ENCODE measurements around the gene USP32. TPM values are rescaled to one million over a fixed set of nuclear protein-coding genes. Genes with fewer than 3 reads are reported as not detected.
"Not testable (repeated sequence)": the region's sequence is repeated elsewhere in the genome, so short reads cannot be mapped to it uniquely, and the experiment has no call there.

Gene USP32
- total RNA-seq, 1 donor from 2014 or later, result 11.9 TPM

DNA sequence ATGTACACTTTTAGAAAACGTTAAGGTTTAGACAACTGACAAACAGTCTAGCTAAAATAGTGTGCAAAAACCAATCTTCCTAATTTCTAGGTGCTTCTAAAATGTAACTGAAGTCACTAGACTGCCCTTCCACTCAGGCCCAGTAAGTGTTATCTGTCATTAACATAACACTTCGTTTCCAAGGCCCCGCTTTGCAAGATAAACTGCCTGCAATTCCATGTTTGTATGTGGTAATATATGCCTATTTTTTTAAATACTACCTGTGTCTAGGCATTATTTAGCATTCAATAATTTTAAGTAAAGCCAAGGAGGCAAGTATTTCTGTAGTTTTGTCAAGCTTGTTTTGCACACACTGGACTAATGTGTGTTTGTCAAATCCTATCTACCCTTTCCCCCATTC, 3.2 kb downstream of the USP32 start:
- intact Hi-C loops (cut with DNase I), result no loop called here
- H3K27ac ChIP-seq, result no peak overlapping the region

GRCh38 chr17:60387666-60388065, 4.3 kb downstream of the USP32 start:
- no peak for DNase-seq (ENCODE audit: low spot score in 2 of 2)
- intact Hi-C loops (cut with DNase I), result no loop called here
- H3K27ac ChIP-seq, result no peak overlapping the region
- H3K36me3 ChIP-seq, result no peaks in the 10 kb centered on the region
- no peak overlapping the region for H3K4me3 ChIP-seq
- no peak for TF ChIP-seq CTCF (IDR thresholded peaks at IDR 0.05)
- H3K9me3 ChIP-seq, result no peaks in the 10 kb centered on the region
- peaks cover 0 to 13% of the 10 kb centered on the region in 2 donors for H3K4me1 ChIP-seq
- H3K27me3 ChIP-seq, result no peaks in the 10 kb centered on the region

More for the DNA sequence above, 3.2 kb downstream of the USP32 start:
- Histone ChIP-seq H3K36me3 (no peaks in the 10 kb centered on the region), H3K4me1 (peaks cover 0 to 17% of the 10 kb centered on the region in 2 donors), H3K27me3 (no peaks in the 10 kb centered on the region), H3K4me3 (no peak overlapping the region), H3K9me3 (no peaks in the 10 kb centered on the region)
- no peak for DNase-seq (ENCODE audit: low spot score in 2 of 2)
- no peak for TF ChIP-seq CTCF (IDR thresholded peaks at IDR 0.05)

- Histone ChIP-seq H3K4me1 (peaks cover 0 to 13% of the 10 kb centered on the region in 2 donors), H3K36me3 (no peaks in the 10 kb centered on the region), H3K4me3 (no peak overlapping the region), H3K27me3 (no peaks in the 10 kb centered on the region), H3K27ac (no peak overlapping the region), H3K9me3 (no peaks in the 10 kb centered on the region)
- no peak for TF ChIP-seq CTCF (IDR thresholded peaks at IDR 0.05)
- intact Hi-C loops (cut with DNase I), result no loop called here
- no peak for DNase-seq (ENCODE audit: low spot score in 2 of 2)
Observed at GRCh38 chr17:60386147-60387058, 5.5 kb downstream of the USP32 start.

DNA sequence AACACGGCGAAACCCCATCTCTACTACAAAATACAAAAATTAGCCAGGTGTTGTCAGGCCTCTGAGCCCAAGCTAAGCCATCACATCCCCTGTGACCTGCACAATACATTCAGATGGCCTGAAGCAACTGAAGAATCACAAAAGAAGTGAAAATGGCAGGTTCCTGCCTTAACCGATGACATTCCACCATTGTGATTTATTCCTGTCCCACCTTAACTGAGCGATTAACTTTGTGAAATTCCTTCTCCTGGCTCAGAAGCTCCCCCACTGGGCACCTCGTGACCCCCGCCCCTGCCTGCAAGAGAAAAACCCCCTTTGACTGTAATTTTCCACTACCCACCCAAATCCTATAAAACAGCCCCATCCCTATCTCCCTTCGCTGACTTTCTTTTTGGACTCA, 7.0 kb downstream of the USP32 start:
- DNase-seq (ENCODE audit: low spot score in 2 of 2); H3K27me3 ChIP-seq; H3K36me3 ChIP-seq; intact Hi-C loops (cut with DNase I); H3K27ac ChIP-seq; H3K9me3 ChIP-seq; H3K4me3 ChIP-seq: not testable (repeated sequence)
- peaks cover 0 to 13% of the 10 kb centered on the region in 2 donors for H3K4me1 ChIP-seq

DNA sequence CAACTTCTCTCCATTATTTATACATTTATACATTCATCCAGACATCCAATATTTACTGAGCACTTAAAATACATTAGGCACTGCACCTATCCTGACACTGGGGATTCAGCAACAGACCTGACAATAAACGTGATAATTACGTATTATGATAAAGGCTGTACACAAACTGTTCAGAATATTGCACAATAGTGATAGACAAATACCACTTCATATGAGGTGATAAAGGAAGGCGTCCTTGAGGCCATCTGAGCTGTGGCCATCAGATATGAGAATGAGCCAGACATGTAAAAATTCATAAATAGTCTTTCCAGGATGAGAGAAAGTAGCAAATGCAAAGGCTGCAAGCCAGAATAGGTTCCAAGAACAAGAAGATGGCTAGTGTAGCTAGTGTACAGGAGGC, 8.6 kb downstream of the USP32 start:
- DNase-seq (ENCODE audit: low spot score in 2 of 2), result no peak
- no peaks in the 10 kb centered on the region for H3K36me3 ChIP-seq
- no peak overlapping the region for H3K27ac ChIP-seq
- intact Hi-C loops (cut with DNase I), result no loop called here
- H3K4me3 ChIP-seq, result no peak overlapping the region
- no peaks in the 10 kb centered on the region for H3K4me1 ChIP-seq
- no peak for TF ChIP-seq CTCF (IDR thresholded peaks at IDR 0.05)
- no peaks in the 10 kb centered on the region for H3K27me3 ChIP-seq
- H3K9me3 ChIP-seq, result no peaks in the 10 kb centered on the region

- no peak for TF ChIP-seq CTCF (IDR thresholded peaks at IDR 0.05)
- Histone ChIP-seq H3K4me1 (no peaks in the 10 kb centered on the region), H3K27ac (no peak overlapping the region), H3K9me3 (no peaks in the 10 kb centered on the region), H3K36me3 (no peaks in the 10 kb centered on the region), H3K4me3 (no peak overlapping the region), H3K27me3 (no peaks in the 10 kb centered on the region)
- DNase-seq (ENCODE audit: low spot score in 2 of 2), result no peak
- intact Hi-C loops (cut with DNase I), result no loop called here
Observed at GRCh38 chr17:60381958-60382357, 10.0 kb downstream of the USP32 start.

DNA sequence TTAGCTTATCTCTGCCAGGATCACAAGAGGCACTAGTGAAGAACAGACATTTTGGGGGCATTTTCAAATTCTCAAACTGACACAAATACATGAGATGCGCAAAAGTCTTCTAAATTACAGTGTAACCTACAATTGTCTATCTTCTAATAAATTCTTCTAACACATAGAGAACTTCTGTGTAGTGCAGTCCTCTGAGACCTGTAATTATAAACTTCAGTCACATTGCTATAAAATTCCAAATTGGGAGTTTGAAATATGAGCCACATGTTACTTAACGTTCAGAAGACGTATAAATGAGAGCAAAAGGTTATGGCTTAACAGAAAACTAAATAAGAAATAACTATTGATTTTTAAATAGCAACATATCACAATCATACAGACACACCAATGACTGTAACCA, 12.5 kb downstream of the USP32 start:
- intact Hi-C loops (cut with DNase I); H3K9me3 ChIP-seq; H3K36me3 ChIP-seq; H3K4me1 ChIP-seq; H3K4me3 ChIP-seq; DNase-seq (ENCODE audit: low spot score in 2 of 2); H3K27ac ChIP-seq; H3K27me3 ChIP-seq: not testable (repeated sequence)

DNA sequence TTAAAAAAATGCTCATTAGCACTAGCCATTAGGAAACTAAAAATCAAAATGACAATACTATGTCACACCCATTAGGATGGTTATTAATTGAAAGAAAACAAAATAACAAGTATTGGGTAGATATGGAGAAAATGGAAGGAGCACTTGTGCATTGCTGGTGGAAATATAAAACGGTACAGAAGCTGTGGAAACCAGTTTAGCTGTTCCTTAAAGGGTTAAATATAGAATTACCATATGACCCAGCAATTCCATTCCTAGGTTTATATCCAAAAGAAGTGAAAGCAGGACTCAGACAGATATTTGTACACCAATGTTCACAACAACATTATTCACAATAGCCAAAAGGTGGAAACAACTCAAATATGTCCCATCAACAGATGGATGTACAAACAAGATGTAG, 13.7 kb downstream of the USP32 start:
- H3K27ac ChIP-seq; H3K36me3 ChIP-seq; H3K4me1 ChIP-seq; DNase-seq (ENCODE audit: low spot score in 2 of 2); intact Hi-C loops (cut with DNase I); H3K27me3 ChIP-seq; H3K9me3 ChIP-seq; H3K4me3 ChIP-seq: not testable (repeated sequence)

All from ascending aorta (tissue), 2 donors.